T-helper 1 cell (primary cell): ENCODE data around the gene BCAS4.
"Not testable (repeated sequence)": the region's sequence is repeated elsewhere in the genome, so short reads cannot be mapped to it uniquely, and the experiment has no call there.

Experiments used
- DNase-seq, 5 donors: peaks; one replicate each; pipeline ENCODE4 v3.0.0-alpha.2; 2012 to 2020

BCAS4 gene

DNA sequence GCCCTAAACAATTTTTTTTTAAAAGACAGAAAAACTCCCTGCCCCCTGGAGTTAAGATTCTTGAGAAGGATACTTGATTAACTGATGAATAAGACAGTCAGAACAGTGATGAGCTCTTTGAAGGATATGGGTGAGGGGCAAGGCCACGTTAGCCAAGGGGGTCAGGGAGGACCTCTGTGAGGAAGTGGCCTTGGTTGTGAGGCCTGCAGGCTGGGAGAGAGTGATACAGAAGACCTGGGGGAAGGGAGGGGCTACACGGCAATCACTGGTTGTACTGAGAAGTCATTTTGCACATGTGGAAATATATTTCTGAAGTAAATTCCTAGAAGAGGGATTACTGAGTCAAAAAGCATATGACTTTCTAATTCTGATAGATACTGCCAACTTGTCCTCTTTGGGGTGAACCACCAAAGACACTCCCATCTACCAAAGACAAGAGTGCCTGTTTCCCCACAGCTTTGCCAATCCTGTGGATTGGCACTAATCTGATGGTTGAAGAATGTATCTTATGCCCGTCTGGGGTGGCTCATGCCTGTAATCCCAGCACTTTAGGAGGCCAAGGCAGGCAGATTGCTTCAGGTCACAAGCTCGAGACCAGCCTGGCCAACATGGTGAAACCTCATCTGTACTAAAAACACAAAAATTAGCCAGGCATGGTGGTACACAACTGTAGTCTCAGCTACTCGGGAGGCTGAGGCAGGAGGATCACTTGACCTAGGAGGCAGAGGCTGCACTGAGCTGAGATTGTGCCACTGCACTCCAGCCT, 22.3 kb upstream of the BCAS4 start:
- DNase-seq, result no peak

DNA sequence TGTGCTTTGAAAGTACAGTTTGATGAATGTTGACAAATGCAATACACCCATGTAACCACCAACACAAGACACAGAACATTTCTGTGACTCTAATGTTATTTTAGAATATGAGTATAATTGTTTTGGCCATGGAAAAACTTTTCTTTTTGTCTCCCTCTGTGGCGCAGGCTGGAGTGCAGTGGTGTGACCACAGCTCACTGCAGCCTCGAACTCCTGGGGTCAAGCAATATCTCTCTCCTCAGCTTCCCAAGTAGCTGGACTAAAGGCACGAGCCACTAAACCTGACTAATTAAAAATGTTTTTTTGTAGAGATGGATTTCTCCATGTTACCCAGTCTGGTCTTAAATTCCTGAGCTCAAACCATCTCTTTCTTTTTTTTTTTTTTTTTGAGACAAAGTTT, 20.3 kb upstream of the BCAS4 start:
- no peak for DNase-seq

DNA sequence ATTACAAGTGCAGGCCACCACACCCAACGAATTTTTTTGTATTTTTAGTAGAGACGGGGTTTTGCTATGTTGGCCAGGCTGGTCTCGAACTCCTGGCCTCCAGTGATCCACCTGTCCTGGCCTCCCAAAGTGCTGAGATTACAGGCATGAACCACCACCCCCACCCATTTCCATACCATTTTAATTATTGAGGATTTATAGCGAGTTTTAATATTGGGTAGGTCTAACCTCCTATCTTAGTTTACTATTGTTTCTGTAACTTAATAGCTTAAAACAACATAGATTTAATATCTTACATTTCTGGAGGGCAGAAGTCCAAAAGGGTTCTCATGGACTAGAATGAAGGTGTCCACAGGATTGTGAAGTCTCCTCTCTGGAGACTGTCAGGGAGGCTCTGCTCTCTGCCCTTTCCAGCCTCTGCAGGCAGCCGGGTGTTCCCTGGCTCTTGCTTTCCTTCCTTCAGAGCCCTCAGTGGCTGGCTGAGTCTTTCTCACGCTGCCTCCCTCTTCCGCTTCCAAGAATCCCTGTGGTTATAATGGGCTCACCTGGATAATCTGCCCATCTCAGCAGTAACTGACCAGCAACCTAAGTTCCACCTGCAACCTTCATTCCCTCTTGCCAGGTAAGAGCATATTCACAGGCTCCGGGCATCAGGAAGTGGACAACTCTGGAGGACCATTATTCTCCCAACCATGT, 18.6 kb upstream of the BCAS4 start:
- DNase-seq, result no peak

DNA sequence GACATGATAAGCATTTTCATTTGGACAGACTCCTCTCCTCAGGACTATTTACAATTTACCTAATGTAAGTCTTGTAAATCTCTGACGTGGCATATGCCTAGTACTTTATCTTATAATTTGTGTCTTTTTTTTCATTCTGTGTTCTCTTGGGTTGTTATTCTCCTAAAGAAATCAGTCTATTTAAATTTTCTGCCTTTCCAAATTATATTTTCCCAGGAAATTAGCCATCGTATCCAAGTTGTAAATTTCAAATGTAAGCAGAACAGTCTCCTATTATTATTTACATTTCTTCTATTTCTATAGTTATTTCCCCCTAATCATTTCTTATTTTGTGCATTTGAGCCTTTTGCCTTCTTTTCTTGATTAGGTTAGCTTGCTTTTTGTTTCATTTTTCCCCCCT, 17.5 kb upstream of the BCAS4 start:
- no peak for DNase-seq

DNA sequence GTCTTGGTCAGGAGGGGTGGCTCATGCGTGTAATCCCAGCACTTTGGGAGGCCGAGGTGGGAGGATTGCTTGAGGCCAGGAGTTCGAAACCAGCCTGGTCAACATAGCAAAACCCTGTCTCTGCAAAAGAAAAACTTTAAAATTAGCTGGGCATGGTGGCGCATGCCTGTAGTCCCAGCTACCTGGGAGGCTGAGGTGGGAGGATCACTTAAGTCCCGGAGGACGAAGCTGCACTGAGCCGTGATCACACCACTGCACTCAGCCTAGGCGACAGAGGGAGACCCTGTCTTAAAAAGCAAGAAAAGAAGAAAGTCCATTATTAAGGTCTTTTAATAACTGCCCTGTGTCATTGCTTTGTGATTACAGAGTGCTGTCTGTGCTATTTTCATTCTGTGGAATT, 15.9 kb upstream of the BCAS4 start:
- not testable (repeated sequence) for DNase-seq

DNA sequence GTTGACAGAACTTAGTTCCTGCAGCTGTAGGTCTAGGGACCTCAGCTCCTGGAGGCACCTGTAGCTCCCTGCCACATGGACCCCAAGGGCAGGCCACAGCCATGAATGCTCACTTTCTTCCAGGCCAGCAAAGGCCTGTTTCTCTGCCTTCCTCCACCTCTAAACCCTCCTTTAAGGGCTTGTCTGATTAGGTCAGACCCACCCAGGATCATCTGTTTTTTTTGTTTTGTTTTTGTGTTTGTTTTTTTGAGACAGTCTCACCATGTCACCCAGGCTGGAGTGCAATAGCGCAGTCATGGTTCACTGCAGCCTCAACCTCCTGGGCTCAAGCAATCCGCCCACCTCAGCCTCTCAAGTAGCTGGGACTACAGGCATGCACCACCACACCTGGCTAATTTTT, 11.5 kb upstream of the BCAS4 start:
- no peak for DNase-seq

DNA sequence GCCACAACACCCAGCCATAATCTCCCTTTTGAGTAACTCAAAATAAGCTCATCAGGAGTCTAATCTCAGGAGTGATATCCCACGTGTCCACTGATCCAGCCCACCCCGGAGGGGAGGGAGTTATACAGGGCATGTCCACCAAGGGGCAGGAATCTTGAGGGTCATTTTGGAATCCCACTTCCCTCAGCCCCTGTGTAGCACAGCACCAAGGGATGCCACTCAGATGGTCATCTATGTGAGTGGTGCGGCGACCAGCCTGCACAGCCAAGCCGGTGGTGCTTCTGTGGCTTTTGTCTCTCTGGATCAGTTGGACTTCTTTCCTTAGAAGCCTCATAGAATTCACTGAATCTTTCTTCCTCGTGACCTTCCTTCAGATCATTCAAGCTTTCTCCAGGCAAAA, 11.0 kb upstream of the BCAS4 start:
- no peak for DNase-seq

DNA sequence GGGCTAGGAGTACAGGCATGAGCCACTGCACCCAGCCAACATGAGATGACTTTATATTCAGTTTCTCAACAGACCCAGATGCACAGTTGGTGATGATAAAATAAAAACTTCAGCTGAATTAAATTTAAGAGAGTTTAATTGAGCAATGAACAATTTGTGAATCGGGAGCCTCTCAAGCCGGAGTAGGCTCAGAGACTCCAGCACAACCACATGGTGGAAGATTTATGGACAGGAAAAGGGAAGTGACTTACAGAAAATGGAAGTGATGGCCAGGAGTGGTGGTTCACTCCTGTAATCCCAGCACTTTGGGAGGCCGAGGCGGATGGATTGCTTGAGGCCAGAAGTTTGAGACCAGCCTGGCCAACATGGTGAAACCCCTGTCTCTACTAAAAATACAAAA, 10.4 kb upstream of the BCAS4 start:
- no peak for DNase-seq

DNA sequence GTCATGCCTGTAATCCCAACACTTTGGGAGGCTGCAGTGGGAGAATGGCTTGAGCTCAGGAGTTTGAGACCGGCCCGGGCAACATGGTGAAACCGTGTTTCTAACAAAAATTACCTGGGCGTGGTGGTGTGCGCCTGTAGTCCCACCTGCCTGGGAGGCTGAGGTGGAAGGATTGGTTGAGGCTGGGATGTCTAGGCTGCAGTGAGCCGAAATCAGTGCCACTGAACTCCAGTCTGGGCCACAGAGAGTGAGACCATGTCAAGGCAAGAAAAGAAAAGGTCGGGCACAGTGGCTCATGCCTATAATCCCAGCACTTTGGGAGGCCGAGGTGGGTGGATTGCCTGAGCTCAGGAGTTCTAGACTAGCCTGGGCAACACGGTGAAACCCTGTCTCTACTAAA, 8.2 kb upstream of the BCAS4 start:
- DNase-seq, result no peak

DNA sequence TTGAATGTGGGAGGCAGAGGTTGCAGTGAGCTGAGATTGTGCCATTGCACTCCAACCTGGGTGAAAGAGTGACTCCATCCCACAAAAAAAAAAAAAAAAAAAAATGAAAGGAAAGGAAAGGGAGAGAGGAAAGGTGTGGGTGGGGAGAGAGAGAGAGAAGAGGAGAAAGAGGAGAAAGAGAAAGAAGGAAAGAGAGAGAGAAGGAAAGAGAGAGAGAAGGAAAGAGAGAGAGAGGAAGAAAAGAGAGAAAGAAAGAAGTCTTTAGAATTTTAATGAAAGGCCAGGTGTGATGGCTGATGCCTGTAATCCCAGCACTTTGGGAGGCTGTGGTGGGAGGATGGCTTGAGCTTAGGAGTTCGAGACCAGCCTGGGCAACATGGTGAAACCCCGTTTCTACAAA, 7.7 kb upstream of the BCAS4 start:
- DNase-seq, result no peak

DNA sequence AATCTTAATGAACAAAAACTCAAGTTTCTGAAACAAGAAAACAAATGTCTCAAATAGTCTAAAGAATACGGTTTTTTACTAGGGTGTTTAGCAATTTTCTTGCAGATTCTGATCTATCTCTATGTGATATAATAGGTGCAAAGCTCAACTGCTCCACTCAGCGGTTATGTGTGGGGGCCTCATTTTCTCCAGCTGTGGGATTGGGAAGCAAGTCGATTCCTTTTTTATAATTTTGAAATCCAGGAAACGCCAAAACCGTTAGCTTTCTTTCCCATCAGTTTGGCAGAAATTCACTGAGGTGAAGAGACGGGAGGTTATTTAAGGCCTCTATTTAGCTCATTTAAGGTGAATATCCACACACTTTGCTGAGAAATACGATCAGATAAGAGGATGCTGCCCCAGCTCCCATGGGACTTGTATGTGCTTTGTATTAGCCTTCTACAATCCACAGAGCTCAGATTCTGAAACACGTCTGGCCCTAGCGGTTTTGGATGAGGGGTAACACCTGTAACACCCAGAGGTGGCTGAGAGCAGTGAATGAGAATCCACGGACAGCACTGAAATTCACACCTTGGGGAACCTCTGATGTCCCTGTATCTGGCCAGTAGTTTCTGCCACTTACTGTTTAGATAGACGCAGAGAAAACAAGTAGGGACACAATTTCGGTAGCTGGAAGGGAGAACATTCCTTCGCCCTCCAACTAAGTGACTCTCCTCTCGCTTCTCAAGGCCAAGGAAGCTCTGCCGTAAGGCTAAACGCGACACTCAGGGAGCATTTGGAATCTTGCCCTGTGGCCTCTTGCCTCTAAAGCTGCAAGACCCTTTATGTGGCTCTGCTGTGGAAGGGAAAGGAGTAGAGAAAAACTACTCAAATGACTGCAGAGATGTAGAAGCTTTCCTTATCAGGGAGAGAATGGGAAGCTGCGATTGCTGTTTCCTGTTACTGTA, 6.5 kb upstream of the BCAS4 start:
- no peak for DNase-seq

DNA sequence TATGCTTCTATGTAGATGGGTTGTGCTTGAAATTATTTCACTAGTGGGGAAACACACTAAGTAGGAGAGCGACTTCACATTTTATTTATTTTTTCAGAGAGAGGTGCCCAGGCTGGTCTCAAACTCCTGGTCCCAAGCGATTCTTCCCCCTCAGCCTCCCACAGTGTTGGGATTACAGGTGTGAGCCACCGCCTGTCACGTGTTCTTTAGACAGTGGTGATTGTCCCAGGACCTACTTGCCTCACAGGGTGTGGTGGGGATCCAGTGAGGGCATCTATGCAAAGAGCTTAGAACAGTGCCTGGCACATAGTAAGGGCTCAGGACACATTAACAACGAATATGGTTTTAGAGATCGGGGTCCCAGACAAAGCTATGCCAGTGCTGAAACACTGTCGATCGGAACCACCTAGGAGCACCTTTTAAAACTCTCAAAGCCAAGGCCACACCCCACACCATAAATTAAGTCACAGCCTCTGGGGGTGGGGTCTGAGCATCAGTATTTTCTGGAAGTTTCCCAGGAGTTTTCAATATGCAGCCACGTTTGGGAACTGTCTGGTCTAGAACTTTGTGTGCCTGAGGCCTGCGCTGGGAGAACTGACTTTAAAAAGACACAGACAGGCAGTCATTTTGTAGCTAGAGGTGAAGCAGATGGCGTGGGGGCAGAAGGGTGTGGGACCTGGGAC, 4.8 kb upstream of the BCAS4 start:
- DNase-seq, result no peak

DNA sequence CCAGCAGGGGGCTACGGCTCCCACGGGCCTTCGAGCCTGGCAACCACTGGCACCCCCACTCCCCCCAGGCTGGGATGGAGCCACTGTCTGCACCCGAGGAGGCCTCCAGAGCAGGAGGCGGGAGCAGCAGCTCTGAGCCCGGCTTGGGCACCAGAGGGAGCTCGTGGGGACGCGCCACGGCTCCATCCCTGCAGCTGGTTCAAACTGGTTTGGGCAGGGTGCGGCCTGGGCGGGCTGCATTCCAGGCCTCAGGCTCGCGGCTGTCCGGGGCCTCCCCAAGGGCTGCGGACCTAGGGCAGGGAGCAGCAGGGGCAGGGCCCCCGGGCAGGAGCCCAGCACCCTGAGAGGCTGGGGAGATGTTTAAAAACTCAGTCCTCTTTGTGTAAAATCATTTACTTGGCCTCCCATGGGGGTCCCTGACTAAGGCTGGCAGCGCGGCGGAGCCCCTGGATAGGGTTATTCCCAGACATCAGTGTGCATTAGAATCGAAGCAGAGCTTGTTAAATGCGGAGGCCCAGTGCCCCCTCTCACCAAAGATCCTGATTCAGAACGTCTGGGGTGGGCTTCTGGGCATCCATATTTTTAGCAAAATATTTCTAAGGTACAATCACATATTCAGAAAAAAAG, 4.1 kb upstream of the BCAS4 start:
- DNase-seq, result peak; percentile 46 to 84 (median 63)

DNA sequence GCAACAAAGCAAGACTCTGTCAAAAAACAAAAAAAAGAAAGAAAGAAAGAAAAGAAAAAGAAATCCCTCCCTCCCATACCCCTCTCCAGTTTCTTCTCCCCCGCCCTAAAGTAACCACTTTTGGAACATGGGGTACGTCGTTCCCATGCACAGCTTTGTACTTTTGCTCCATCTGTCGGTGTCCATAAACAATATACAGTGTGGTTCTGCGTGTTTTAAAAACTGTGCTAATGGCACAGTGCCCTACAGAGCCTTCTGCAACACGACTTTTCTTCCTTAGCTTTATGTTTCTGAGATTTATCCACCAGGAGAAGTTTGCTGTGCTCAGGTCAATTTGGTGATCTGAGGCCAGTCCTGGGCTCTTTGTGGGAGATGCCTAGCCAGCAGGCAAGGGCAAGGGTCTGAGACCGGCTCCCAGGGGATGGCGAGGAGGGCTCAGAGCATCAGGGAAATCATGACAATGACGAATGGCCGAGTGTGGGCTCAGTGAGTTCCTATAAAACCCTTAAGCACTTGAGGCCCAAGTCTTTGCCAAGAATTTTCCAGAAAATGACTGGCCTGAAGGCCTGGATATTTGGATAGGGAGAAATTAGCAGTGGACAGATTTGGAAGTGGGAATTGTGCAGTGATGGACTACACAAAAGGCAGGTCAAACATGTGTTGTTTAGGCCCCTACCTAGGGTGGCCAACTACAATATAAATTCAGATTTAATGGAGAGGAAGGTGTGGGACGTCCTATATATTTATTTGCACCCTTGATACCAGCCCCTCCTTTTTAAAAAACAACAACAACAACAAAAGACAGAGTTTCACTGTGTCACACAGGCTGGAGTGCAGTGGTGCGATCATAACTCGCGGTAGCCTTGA, 1.9 kb upstream of the BCAS4 start:
- no peak for DNase-seq

DNA sequence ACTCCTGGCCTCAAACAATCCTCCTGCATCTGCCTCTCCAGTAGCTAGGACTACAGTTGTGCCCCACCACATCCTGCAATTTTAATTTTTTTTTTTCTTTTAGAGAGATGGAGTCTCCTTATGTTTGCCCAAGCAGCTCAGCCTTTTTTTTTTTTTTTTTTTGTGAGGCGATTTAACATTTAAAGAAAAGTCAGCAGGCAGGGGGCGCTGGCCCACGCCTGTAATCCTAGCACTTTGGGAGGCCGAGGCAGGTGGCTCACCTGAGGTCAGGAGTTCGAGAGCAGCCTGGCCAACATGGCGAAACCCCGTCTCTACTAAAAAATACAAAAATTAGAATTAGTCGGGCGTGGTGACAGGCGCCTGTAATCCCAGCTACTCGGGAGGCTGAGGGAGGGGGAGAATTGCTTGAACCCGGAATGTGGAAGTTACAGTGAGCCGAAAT, 1.3 kb upstream of the BCAS4 start:
- peak in 3 of 5 donors; percentile 12 to 51 (median 19) for DNase-seq

DNA sequence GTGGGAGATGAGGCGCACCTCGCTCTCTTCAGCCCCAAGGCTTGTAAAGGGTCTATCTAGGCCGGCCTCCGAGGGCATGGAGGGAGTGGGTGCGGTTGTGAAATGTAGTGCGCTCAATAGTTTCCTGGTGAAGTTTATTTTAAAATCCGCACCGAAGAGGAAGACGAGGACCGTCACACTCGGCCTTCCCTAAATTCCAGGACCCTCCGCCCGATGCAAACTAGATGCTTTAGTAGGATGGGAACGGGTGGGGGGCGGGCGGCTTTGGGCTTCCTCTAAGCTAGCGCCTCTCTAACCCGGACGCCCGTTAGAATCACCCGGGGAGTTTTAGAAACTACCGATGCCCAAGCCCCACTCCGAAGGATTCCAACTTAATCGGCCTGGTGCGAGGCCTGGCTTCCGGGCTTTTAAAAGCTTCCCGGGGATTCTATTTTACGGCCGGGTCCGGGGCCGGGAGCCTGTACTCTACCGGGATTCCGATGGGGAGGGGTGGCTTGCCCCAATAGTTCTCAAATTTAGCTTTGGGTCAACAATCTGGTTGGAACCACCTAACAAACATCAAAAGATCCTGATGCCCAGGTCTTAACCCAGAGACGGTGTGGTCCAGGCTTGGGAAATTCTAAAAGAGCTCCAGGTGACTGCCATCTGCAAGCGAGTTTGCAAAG, 548 bp upstream of the BCAS4 start:
- DNase-seq, result no peak

DNA sequence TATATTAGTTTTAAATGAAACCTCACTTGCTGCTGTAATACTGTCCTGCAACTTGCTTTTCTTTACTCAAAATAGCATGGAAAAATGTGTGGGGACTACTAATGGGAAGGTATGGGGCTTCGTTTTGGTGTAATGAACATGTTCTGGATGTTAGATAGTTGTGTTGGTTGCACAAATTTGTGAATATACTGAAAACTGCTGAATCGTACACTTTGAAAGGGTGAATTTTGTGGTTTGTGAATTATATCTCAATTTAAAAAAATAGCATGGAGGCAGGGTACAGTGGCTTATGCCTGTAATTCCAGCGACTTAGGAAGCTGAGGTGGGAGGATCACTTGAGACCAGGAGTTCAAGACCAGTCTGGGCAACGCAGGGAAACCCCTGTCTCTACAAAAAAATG, 2.3 kb downstream of the BCAS4 start:
- DNase-seq, result no peak

DNA sequence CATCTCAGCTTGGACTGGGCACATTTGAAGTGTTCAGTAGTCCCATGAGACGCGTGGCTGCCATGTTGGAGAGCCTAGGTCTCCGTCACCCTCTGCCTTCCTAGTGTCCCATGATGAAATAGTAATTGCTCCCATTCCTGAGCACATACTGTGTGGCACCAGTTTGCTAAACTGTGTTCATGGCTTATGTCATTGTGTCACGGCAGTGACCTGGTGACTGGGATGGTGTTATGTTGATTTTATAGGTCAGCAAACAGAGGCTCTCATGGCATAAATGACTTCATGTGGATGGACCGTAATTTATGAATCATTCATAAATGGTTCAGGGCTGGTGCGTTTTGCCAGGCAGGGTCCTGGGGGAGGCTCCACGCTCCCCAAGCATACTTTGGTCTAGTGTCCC, 3.8 kb downstream of the BCAS4 start:
- no peak for DNase-seq

DNA sequence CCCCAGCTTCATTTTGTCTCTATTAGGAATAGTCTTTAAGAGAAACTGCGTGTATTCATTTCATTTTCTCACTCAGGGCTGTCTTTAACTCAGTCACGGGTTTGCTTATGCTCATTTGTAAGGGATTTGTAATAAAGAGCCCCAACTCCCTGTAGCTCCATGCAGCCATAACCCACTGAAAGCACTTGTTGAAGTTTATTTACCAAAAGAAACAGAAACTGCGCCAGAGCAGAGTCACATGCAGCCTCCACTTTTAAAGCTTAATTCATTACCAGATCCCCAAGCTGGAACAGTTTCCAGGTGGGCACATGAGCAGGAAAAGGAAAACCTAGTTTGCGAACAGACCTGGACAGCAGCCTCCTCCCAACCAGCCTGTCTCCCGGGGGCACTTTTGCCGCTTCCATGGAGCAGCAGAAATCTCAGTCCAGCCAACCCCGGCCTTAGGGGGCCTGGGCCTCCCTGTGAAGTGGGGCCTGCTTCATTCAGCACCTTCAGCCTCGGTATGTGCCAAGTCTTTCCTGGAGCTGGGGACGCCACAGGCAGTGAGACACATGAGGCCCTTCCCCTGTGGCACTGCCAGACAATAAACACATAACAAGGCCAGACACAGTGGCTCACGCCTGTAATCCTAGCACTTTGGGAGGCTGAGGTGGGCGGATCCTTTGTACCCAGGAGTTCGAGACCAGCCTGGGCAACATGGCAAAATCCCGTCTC, 4.5 kb downstream of the BCAS4 start:
- DNase-seq, result no peak
